GM19395 (cell line): ENCODE measurements around the gene TNS1.

Experiments
- ATAC-seq: cut with Tn5 transposase; IDR thresholded peaks from one replicate; pipeline ENCODE4 v1.9.1; 2021; ENCODE audit warnings: mild to moderate bottlenecking, moderate library complexity; ENCODE audit not compliant: unreplicated experiment

TNS1 gene

GRCh38 chr2:217856159-217856558 lies 146.6 kb downstream of the TNS1 start:
- no peak for ATAC-seq

DNA sequence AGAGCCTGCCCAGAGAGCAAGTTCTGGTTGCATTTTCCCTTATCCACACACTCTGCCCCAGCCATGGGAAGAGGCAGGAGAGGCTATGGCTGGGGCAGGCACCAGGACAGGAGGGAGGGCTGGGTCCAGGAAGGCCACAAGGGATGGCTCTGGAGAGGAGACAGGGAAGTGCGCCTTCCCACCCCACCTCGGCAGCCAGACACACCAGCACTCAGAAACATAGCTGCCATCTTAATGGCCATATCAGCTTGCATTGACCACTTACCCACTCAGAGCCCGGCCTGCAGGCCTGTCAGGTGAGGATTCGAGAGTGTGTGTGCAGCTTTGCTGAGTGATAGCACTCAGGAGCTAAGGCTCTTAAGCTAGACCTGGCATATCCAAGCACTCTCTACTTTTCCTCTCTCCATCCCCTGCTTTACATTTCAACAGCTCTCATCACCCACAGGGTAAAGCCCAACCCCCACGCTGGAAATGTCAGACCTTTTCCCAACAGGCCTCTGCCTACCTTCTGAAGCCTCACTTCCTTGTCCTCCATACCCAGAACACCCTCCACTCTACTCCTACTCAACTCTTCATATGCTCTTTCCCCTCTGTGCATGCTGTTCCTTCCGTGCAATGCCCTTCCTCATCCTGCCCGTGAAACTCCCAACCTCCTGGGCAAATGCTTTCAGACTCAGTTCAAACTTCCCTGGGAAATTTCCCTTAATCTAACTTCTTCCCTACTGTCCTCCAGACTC lies 147.9 kb downstream of the TNS1 start:
- ATAC-seq, result no peak

- ATAC-seq, result no peak
These were observed 148.8 kb downstream of the TNS1 start for GRCh38 chr2:217853961-217854360.

- no peak for ATAC-seq
These were observed 149.4 kb downstream of the TNS1 start for GRCh38 chr2:217853301-217853881.

- no peak for ATAC-seq
These were observed 150.1 kb downstream of the TNS1 start for GRCh38 chr2:217852555-217853211.

DNA sequence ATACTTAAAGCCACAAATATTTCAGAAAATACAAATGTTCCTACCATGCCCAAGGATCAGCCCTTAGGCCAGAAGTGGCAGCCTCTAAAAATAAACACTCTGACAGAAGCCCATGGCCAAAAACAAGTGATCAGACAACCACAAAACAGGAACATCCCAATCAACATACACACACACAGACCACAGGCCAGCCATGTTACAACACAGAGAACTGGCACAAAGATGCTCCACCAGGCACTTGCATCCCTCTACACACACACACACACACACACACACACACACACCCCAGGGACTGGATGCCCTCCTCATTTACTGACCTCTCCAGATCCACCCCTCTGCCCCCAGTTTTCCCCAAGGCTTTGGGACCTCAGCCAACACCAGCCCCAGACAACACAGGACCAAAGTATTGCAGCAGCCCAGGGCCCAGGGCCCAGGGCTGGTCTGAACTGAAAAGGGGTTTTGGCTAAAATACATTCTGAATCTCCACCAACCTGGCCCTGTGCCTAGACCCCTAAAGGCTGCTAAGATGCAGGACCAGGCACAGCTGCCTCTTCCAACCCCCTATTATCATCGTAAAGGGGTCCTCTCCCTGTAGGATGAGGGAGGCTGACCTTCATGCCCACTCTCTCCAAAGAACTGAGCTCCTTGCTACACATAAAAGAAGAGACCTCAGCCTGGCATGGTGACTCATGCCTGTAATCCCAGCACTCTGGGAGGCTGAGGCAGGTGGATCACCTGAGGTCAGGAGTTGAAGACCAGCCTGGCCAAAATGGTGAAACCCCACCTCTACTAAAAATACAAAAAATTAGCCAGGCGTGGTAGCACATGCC lies 151.4 kb downstream of the TNS1 start:
- no peak for ATAC-seq

- no peak for ATAC-seq
These were observed 153.4 kb downstream of the TNS1 start for GRCh38 chr2:217849154-217849975.

DNA sequence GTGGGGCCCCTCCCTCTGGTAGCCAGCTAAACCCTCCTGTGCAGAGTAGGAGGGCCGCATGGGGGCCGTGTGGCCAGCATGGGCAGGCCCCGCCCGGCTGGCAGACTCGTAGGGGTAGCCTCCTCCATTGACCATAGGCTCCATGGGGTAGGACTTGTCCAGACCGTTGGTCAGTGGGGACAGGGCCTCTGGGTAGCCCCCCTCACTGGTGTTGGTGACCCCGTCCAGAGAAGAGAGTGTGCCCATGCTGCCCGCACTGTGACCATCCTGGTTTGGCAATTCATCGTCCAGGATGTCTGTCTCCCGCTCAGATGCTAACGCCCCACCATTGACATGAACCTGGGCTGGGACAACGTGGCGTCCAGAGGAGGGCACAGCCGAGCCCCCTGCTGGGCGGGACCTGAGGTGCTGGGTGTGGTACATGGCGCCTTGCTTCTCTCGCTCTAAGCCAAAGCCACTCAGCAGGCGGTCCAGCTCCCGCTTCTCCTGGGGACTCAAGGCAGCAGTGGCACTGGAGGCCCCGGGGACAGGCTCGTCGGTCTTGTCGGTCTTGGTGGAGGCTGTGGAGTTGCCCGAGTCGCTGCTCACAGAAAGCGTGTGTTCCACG lies 154.3 kb downstream of the TNS1 start:
- ATAC-seq, result no peak

GRCh38 chr2:217847552-217848350 lies 155.0 kb downstream of the TNS1 start:
- no peak for ATAC-seq

GRCh38 chr2:217847115-217847514 lies 155.7 kb downstream of the TNS1 start:
- ATAC-seq, result no peak

DNA sequence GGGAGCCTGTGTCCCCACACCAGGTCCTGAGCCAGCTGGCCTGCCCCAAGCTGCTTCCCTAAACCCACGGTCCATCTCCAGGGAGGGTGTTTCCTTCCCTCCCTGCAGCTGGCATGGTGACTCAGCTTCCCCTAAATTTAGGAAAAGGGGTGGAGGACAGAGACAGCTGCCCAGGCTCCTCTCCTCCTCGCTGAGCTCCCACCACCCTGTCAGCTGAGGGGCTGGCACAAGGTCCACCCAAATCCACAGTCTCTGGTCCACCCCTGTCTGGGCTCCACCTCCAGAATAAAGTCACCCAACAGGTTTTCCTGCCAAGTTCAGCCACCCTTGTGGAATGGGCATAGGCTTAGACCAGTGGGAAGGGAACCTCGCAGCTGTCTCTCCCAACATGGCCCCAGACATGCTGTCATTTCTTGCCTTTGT lies 156.5 kb downstream of the TNS1 start:
- no peak for ATAC-seq

GRCh38 chr2:217845301-217845700 lies 157.5 kb downstream of the TNS1 start:
- ATAC-seq, result no peak

- ATAC-seq, result no peak
These were observed 158.1 kb downstream of the TNS1 start for GRCh38 chr2:217844696-217845095.

DNA sequence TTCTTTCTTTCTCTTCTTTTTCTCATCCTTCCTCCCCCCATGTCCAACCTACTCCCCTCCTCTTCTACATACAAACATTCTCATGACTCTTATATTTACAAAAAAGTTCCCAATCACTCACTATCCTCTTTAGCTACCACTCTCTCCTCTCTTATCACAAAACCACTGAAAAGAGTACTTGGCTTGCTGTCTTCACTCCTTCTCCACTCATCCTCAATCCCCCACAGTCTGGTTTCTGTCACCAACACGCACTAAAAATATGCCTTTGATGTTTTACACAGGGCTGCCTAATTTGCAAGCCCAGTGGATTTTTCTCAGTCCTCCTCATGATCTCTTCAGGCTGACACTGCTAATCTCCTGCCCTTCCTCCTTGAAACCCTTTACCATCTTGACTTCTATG lies 159.5 kb downstream of the TNS1 start:
- ATAC-seq, result no peak

- ATAC-seq, result no peak
These were observed 160.8 kb downstream of the TNS1 start for GRCh38 chr2:217842017-217842416.

GRCh38 chr2:217840522-217840921 lies 162.3 kb downstream of the TNS1 start:
- no peak for ATAC-seq

DNA sequence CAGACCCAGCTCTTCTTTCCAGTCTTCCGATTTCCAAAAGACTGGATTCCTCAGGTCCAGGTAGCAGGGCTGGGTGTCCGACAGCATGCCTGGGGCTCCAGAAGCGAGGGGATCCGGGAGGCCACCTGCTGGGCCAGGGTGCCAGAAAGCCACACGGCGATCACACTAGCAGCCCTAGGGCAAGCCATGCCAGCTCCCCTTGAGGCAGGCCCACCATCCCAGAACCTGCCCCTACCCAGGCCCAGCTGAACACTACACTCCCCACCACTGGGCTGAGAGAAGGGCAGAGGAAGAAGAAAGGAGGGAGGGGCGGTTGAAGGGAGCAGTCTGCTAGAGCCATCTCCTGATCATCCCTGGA lies 163.1 kb downstream of the TNS1 start:
- no peak for ATAC-seq

DNA sequence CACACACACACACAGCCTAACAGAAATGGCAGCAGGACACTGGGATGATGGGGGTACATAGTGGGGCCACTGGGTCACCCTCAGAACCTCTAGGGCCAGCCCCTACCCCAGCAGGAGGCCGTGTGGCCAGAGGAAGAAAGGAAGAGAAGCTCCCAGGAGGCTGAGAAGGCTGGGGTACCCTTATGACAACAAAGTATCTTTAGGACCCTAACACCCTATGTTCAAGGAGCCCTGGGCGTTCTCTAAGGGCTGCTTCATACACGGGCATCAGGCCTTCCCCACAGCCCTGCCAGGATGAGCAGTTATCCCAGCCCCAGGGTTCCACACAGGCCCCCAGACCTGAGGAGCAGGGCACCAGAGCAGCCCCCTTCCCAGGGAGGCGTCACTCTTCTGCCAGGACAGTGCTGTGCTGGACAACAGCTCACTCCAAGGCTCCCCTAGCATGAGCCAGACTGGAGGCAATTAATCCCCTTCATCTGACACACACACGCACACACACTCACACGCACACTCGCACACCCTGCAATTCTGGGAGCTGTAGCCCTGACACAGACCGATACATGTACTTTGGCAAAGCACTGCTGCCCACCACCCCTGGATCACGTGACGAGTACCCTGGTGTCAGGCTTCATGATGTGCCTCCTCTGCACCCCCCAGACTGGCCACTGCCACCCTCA lies 163.6 kb downstream of the TNS1 start:
- ATAC-seq, result no peak

GRCh38 chr2:217838409-217838831 lies 164.4 kb downstream of the TNS1 start:
- no peak for ATAC-seq
